AML-193 (cell line): ENCODE data around the gene MEGF11.

Source experiments
- DNase-seq, 2 experiments: peaks; one replicate each; lab custom pipeline; 2025; lab: John Stamatoyannopoulos, UW

The MEGF11 gene

DNA sequence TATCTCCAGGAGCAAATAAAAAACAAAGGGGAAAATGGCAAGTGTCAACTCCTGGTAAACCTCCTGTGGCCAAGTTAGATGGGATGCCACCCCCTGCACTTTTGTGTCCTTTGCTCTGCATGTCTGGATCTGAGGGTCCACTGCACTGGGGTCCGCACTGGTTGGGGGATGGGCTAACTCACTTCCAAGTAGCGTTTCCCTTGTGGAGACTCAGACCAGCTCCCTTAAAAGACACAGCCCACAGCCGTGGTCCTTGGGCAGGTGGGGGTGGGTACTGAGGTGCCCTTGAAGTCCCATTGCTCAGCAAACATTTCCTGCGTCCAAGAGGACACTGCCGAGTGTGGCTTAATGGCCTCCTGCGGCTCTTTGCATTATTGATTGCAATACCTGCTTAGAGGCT is 188.2 kb downstream of the MEGF11 start:
- no peak for DNase-seq

DNA sequence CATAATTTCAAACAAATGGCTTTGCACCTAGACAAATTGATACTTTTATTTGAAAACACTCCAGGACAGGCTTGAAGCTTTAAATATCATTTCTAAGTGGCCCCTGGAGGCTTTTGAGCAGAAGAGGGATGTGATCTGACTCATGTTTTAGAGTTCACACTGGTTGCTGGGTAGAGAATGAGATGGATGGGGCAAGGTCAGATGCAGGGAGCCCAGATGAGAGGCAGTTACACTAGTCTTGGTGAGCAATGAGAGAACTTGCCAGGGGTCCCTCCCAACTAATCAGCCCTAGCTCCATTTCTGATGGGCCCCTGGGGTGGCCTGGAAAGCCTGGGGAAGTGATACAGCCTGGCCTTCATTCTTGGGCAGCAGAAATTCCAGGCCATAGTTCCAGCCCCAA is 190.4 kb downstream of the MEGF11 start:
- DNase-seq, result no peak

DNA sequence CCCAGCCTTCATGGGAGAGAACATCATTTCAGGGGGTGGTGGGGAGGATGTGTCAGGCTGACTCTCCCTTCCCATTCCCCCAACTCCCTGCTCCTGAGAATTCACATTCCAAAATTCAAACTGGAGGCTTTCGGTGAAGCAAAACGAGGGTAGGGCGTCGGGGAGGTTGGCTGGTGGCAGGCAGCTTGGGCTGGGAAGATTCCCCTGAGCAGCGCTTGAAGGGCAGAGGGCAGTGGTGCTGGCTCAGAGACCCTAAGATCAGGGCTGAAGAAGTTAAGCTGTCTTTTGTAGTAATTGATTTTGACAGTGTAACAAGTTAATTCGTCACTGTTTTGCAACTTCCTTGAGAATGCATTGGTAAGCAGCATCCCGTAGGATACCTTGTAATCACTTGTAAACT is 196.5 kb downstream of the MEGF11 start:
- no peak for DNase-seq

DNA sequence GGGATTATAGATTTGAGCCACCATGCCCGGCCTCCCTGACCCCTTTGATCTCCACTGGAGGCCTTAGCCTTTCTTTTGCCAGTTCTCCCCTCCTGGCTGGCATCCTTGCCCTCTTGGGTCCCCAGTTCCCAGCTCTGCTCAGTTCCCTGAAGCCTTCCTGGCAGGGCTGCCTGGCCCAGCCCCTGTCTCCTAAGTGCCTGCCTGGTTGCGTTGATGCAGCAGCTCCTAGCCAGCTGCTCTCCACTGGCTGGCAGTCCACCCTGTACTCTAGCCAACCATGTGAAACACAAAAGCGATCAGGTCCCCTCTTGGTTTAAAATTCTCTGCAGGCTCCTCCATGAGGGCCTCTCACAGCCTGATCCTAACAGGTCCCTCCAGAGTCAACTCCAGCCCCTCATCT is 199.6 kb downstream of the MEGF11 start:
- no peak for DNase-seq

DNA sequence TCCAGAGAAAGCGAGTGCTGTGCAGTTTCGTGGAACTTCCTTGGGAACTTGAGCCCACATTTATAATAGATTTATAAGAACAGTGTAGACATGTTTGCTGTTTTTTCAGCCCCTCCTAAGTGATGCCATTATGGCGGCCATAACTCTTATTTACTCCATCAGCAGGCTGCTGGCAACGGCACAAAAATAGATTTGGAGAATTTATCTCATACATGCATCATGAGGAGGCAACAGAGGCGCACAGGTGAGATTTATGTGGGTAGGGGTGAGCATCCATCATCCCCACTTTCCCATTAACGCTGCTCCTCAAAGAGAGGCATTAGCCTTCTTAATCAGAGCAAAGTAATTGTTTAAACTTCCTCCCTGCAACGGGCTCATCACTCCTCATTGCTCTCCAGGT is 201.7 kb downstream of the MEGF11 start:
- no peak for DNase-seq

DNA sequence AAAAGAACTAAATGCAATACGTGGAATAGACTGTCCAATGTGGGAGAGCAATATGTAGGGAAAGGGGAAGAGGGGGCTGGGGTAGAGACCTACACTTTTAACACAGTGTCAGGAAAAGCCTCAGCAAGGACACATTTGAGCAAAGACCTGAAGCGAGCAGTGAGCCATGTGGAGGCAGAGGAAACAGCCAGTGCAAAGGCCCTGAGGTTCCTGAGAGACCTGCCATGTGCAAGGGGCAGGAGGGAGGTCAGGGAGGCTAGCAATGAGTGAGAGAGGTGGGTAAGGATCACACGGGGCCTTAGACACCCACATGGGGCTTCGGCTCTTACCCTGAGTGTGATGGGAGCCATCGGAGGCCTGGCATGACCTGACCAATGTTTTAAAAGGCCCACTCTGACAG is 203.3 kb downstream of the MEGF11 start:
- DNase-seq, result no peak

DNA sequence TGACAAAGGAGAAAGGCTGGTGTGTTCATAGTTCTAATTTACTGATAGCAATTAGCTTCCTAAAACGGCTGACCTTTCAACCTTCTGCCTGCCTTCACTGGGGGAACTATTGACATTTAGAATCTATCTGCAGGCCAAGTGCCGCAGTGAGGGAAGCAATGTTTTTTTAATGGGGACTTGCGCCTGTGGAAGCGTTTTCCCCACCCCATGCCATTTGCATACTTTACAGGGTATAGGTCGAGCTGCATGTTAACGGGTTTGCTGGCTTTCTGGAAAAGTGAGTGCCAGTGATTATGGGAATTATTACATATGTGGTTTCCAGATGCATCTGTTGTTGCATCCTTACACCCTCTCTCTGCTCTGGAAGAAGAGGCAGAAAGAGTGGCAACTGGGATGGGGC is 204.2 kb downstream of the MEGF11 start:
- DNase-seq, result no peak

DNA sequence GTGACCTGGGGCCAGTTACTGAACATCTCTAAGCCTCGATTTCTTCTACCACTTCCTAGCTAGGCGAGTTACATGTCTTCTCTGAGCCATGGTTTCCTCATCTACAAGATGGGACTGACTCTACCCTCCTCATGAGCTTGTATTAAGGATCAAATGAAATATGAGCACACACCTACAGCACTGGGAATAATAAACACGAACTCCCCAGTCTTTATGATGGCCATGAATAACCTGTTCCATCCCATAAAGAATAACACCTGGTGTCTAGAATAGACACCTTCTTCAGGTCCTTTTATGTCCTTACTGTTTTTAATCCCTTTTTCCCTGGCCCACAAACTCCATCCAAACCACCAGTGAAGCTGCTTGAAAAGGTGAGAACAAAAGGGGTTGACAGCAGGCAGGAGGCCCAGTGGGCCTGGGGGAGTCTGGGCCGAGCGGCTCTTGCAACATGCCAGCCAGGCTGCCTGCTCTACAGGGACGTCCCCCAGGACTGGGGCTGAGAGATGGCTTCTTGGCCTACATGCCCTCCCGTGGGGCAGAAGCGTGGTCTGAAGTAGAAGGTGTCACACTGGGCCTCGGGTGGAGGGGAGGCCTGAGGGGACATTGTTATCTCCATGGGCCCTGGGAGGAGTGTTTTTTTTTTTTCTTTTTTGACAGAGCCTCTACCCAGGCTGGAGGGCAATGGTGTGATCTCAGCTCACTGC is 206.1 kb downstream of the MEGF11 start:
- DNase-seq, result no peak

DNA sequence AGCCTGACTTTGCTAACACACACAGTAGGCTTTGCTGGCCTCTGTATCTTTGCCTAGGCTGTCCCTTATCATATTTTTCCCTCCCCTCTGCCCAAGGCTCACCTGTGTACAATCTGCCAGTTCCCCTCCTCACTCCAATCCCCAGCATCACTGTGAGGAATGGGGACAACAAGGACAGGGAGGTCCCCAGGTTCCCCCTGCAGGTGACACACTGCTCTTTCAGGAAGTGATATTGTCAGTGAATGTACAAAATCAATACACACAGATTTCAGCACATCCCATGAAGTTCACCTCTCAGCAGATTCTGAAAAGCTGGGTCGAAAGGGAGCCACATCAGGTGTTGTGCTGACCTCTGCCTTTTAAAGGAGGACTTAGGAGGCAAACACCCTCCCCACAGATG is 206.8 kb downstream of the MEGF11 start:
- no peak for DNase-seq

DNA sequence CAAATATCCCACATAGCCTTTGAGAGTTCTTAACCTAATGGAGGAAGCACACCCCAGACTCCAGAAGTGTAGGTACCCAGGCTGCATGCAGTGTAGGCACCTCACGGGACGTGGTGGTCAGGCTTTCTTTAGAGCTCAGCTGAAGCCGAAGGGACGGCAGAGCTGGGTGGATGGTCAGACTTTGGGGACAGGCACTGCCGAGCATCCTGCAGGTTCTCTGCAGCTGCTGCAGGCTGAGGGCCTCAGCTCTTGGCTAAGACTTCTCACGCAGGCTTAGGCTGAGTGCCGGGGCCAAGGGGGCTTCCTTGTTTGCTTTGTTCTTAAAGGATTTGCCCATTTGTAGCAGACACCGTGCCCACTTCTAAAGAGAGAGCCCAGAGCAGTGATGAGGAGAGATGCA is 207.2 kb downstream of the MEGF11 start:
- DNase-seq, result no peak

DNA sequence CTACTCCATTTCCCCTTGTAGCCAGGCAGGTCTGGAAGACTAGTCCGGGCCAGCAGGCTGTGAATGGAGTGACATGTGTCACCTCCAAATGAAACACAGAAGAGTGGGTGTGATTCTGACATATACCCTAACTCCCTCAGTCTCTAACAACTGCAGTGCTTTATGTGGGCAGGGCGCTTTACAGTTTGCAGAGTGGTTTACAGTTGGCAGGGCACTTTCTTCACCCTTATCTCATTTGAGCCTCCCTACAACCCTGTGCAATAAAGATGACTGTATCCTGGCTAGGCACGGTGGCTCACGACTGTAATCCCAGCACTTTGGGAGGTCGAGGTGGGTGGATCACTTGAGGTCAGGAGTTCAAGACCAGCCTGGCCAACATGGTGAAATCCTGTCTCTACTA is 208.0 kb downstream of the MEGF11 start:
- no peak for DNase-seq

DNA sequence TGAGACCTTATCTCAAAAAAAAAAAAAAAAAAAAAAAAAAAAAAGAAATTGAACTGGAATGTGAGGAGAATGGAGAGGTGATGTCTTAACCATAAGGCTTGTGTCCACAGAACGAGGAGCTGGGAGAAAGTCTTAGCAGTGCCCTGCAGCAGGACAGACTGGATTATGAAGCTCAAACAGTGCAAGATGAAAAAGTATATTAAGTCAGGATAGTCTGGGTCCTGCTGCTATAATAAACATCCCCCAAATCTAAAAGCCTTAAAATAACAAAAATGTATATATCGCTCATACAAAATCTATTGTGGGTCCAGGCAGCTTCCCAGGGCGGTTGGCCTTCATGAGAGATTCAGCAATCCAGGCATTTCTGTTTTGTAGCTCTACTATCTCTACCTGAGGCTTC is 208.7 kb downstream of the MEGF11 start:
- DNase-seq, result no peak

DNA sequence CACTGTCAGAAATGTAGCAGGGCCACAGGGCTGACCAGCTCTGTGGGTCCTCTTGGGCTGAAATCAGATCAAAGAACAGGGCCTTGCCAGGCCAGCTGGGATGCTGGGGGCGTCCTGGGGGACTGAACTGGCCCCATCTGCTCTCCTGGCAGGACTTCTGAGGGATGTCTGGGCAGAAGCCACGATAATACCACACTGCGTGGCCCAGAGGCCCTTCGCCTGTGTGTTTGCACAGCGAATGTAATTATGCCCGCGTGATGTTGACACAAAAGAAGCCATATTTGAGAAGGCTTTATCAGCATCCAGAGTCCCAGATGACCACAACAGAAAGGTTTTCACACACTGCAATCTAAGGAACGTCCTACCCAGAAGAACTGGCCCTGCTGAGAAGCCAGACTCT is 210.3 kb downstream of the MEGF11 start:
- DNase-seq, result no peak

DNA sequence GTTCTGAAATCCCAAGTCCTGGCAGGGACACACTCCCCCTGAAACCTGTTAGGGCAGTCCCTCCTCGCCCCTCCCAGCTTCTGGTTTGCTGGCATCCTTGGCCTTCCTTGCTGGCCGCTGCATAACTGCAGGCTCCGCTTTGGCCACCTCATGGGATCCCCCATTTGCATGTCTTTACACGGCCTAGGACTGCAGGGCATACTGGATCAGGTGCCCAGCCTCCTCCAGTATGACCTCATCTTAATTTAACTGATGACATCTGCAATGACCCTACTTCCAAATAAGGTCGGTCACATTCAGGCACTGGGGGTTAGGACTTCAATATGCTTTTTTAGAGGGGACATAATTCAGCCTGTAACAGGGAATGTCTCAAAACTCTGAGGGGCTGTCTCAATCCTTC is 210.9 kb downstream of the MEGF11 start:
- no peak for DNase-seq

DNA sequence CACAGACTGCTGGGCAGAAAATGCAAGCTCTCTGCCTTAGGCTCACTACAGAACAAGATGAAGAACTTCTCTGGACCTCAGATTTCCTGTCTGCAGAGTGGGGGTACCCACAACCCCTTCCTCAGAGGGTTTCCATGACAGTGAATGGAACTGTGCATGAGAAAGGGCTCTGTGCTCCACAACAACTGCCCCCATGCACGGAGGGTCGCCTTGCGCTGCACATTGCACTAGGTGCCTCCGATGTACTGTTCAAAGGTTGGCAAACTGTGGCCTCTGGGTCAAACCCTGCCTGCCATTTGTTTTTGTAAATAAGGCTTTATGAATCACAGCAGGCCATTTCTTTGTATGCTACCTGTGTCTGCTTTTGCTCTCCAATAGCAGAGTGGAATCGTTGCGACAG is 212.3 kb downstream of the MEGF11 start:
- no peak for DNase-seq

DNA sequence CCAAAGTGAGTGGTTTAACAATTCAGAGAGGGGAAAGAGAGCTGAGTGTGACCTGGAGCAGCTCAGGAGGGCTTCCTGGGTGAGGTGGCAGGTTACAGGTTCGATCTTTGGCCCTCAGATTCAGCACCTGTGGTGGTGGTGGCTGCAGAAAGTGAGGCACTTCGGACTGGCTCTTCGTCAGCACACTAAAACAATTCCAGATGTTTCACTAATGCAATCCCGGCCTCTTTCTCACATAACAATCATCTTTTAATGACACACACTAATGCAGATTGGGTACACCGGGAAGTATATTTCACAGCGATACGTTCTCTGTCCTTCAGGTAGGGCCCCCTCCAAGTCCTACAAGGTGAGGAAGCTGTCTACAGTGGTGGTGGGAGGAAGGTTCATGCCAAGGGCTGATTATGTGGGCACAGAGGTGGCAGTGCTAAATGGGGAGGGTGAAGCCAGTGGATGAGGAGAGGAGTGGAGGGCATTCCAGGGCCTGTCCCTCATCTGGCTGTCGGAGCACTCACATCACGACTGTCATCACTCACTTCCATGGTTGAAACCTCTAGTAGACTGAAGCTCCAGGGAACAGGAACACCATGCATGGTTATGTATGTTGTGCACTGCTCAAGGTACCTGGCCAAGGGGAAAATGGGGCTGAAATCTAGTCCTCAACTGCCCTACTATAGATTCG is 213.2 kb downstream of the MEGF11 start:
- DNase-seq, result no peak

DNA sequence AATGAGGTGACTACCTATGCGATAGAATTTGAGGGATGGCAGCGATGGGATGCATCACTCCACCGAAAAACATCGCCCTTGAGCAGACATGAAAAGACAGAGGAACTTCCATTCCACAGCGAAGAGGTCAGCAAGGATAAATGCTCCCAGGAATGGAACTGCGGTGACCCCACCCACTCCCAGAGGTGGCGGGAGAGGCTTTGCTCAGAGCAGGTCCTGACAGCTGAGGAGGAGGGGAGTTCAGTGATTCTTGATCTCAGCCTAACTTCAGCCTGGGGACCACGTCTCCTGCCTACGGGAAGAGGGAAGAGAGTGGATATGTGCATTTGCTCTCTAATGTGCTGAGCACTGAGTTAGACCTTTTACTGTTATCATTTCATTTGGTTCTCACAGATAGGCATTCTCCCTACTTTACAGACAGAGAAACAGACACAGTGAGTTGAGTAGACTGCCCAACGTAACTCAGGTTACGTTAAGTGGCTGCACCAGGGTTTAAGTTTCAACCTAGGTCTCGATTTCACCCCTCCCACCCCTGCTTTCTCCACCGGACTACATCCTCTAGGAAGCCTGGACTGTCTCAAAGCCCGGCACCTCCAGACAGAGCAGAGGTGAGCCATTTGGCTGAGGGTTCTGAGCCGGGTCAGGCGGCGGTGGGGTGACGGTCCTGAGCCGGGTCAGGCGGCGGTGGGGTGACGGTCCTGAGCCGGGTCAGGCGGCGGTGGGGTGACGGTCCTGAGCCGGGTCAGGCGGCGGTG is 214.3 kb downstream of the MEGF11 start:
- no peak for DNase-seq

DNA sequence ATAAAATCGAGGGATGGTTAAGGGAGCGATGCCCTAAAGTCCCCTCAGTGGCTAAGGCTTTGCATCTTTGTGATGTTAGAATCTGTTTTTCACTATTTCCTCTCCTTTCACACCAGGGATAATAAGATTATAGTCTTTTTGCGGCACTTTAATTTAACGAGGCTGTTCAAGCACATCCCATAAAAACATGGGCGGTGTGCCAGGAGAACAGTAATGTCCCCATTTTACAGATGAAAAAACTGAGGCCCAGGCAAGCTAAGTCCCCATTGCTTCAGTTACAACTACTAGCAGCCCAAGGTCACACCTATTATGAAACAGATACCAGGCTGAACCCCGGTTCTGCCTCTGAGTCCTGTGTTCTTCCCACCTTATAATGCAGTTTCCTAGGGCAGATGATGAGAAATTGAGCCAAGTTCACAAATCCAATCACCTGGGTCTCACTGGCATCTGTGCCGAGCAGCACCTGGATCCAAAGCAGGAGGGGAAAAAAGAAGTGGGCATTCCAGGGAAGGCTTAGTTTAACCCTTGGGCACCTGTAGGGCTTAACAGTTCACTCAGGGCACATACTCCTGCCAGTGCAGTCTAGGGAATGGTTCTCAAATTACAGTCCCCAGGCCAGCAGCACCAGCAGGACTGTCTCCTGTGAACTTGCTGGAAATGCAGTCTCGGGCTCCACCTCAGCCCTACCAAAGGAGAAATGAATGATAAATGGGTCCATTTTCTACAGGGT is 215.0 kb downstream of the MEGF11 start:
- DNase-seq, result no peak

DNA sequence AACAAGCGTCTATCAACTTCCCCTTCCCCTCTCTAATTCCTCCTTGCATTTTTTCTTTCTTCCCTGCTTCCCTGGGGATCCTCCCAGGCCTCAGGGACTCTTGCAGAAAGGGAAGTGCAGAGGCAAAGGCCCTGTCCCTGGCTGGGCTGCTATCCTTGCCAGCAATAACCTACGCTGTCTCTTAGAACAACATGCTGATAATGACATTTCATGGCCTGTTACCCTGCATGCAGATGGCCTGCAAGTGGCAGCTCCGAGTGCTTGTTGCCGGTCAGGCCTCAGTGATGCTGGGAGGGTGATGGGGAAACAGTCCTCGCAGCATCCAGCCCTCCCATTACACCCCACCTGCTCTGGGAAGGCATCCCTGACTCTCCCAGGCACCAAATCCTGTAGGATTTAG is 216.7 kb downstream of the MEGF11 start:
- no peak for DNase-seq

DNA sequence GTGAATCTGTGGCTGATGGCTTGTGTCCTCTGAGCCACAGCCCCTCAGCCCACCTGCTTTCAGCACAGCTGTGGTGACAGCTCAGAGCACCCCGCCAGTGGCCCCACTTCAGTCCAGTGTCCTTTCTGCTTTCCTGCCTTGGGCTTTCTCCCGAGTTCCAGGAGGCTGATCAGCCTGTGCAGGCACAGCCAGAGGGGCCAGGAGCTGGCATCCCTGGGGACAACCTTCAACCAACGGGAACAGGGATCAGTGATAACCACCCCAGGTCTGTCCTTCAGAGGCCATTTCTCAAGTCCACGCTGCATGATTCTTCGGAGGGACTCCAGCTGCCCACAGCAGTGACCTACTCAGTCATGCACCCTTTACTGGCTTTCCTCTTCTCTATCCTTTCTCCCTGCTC is 217.6 kb downstream of the MEGF11 start:
- DNase-seq, result no peak

DNA sequence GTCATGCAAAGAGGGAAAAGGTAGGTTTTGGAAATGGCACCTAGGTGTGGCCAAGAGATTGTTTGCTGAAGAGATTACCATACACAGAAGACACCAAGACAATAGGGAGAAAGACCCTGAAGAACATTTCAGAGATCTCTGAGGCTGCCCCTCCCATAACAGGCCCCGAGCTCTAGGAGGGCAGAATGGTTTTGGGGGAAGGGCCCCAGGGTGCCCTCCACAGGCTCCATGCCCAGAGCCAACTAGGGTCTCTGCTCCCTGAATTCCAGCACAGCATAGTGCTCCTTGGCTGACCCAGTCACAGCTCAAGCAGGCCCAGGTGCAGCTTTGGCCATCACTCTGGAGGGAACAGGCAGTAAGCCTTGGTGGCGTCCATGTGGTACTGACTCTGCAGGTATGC is 220.4 kb downstream of the MEGF11 start:
- DNase-seq, result no peak

DNA sequence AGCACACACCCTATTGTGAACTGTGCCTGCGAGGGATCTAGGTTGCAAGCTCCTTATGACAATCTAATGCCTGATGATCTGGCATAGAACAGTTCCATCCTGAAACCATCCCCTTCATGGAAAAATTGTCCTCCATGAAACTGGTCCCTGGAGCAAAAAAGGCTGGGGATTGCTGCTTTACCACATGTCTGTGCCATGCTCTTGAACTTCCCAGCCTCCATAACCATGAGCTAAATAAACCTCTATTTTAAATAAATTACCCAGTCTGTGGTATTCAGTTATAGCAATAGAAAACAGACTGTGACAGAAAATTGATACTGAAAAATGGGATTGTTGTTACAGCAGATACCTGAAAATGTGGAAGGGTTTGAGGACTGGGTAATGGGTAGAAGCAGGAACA is 221.5 kb downstream of the MEGF11 start:
- DNase-seq, result no peak

DNA sequence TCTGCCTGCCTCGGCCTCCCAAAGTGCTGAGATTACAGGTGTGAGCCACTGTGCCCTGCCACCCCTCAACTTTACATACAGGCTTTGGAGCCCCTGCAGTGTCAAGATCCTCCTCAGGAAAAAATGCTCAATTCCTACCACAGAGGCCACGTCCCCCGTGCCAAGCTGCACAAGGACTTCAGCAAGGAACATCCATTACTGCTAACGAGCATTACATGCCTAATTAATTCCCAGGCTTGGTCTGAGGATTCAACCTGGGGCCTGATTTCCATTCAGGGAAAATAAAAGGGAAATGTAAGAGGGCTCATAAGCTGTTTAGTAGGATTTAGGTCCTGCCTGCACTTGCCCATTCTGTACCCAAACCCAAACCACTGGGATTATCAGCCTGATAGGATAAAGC is 222.9 kb downstream of the MEGF11 start:
- no peak for DNase-seq
